SIG-M5 (cell line): Measurements from ENCODE around the gene NOC4L.

Experiments
- DNase-seq: peaks from one replicate; lab custom pipeline; 2025; lab: John Stamatoyannopoulos, UW

NOC4L gene

DNA sequence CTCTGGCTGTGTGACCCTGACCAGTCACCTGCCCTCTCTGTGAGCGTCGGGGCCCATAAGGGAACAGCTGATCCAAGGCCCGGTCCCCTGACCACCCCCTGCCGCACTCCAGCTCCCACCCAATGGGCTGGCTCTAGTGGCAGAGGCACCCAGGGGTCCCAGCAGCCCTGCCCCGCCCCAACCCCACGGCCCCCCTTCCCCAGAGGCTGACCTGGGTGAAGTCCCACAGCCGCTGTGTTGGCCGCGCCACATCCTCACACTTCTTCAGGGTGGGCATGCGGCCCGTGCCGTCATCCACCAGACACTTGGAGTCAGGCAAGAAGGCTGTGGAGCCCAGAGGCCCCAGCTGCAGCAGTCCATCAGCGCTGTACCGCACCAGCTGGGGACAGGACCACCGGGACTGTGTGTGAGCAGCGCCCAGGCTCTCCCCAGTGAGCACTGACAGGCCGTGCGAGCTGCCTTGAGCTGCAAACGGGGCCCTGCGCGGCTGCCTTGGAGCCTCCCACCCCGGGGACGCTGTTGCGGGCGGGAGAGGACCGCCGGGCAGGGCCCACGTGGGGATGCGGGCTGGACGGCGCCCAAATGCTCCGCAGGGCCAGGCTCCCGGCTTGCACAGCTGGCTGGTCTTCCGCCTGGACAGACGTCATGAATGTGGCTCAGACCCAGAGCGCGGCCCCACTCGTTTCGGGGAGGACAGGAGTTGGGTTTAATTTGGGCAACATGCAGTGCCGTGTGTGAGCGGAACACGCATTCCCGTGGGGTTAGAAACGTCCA, 53.5 kb downstream of the NOC4L start:
- no peak for DNase-seq

DNA sequence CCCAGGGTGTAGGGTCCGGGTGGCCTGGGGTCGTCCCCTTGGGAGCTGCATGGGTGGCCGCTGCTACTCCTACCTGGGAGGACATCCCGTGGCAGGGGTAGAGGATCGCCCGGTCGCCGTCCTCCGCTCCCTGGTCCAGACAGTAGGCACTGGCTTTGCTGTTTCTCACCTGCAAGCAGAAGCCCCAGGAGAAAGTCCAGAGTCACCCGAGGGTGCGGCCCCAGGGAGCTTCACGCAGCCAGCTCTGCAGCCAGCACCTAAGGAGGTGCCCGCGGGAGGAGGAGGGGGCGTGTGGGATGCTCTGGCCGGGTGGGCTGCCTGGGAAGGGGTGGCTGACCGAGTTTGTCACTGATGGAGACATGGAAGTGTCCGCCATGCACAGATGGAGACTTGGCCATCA, 54.8 kb downstream of the NOC4L start:
- no peak for DNase-seq

- no peak for DNase-seq
These were observed 55.5 kb downstream of the NOC4L start for GRCh38 chr12:132199526-132200319.

GRCh38 chr12:132200800-132201199, 56.5 kb downstream of the NOC4L start:
- DNase-seq: no peak

- no peak for DNase-seq
These were observed 57.3 kb downstream of the NOC4L start for GRCh38 chr12:132201391-132202120.
